H1 (cell line): ENCODE results near the gene TRIM38. TPM values are rescaled to one million over a fixed set of nuclear protein-coding genes. Genes with fewer than 3 reads are reported as not detected.

Experiments used
- ASH2L ChIP-seq: fragments of 200-600, 300-600 bp; sonication (generic); IDR thresholded peaks from one replicate; pipeline ENCODE4 v1.7.1; 2017; ENCODE audit warnings: low read length
- CHD1 ChIP-seq: IDR thresholded peaks from 2 replicates; pipeline ENCODE4 v1.6.1; 2012; ENCODE audit warnings: low read depth, low read length, improper control_type of control experiment
- CHD7 ChIP-seq: fragments of 300-600 bp; sonication (generic); IDR thresholded peaks from 2 replicates; pipeline ENCODE4 v1.7.1; 2012; ENCODE audit warnings: low read length, moderate library complexity, mild to moderate bottlenecking, inconsistent platforms; ENCODE audit not compliant: insufficient replicate concordance
- KDM1A ChIP-seq: fragments of 200-600, 300-600 bp; sonication (generic); IDR thresholded peaks from 2 replicates; pipeline ENCODE4 v1.7.1; 2016; ENCODE audit warnings: mild to moderate bottlenecking, low read length, borderline replicate concordance
- POU5F1 ChIP-seq: IDR thresholded peaks from 2 replicates; pipeline ENCODE4 v1.6.1; 2011; ENCODE audit warnings: low read depth, mild to moderate bottlenecking, low read length, moderate library complexity
- polyA plus RNA-seq, 7 experiments: library from polyadenylated mRNA; depleted of rRNA in 3 of 7; stranded (reverse) in 5 of 7; unstranded in 2 of 7; fragments of >200 nt in 5 of 7; fragments of 200-250 nt in 2 of 7; gene quantifications; 1 replicate in 5 of 7; 2 replicates in 1 of 7; 4 replicates in 1 of 7; pipeline versions ENCODE4 v1.2.1 to v1.2.3, GENCODE V29; 2011 to 2013; ENCODE audit warnings: missing spikeins in 2 of 7, mixed read lengths in 2 of 7
- total RNA-seq: library from RNA; stranded (reverse); fragmentation: NEBNext Ultra II Directional; extraction: Animal tissue kit (Norgen Biotek cat#: 25700); gene quantifications from 2 replicates; pipeline ENCODE4 v1.2.1, GENCODE V29; 2021

TRIM38 gene
- total and polyA plus RNA-seq, 2 of the 8 experiments (the other 6 are each of a cell fraction or from before 2014, with no cell fraction given) = 0.43 to 0.56 TPM

- TF ChIP-seq KDM1A (no peak), ASH2L (no peak), POU5F1 (no peak), CHD7 (no peak), CHD1 (no peak)
Measured at GRCh38 chr6:25995507-25995906, 32.9 kb downstream of the TRIM38 start (continued).
